Measurements from ENCODE around the gene PRR16. TPM values are rescaled to one million over a fixed set of nuclear protein-coding genes. Genes with fewer than 3 reads are reported as not detected.

Gene PRR16
- total RNA-seq, 4 donors from 2014 or later = 2.9 to 9.1 (median 4.2) TPM

DNA sequence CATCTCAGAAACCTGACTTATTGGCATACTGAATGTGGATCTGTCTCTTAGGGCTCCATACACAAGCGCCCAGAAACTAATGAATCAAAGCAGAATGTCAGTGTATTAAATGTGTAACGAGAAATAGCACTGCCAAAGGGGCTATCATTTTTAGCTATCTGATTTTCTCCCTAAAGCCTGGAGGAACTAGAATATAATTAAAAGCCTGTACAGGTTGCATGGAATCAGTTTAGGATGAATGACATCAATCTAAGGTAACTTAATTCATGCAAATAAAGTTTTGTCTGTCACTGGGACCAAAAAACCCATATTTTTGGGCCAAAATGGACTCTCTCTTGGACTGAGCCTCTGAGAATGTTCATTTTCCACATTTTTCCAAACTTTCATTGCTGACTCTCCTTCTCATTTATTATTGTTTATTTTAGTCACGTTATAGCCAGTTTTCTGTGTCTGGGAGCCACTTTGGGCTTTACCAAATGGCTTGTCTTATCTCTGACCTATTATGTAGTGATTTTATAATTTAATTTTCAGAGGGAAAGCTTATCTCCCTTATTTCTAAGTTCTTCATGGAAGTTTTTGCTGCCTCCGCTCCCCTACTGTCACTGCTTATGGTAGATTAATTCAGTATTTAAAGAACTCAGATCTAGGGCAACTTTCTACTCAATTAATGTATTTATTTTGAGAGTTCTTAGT lies 47.0 kb downstream of the PRR16 start:
- H3K27me3 ChIP-seq = no peaks in the 10 kb centered on the region
- H3K4me3 ChIP-seq = no peak overlapping the region
- 73% methylated on average over 4 of the region's 4 CpGs for WGBS
- intact Hi-C loops (cut with DNase I) = no loop called here
- no peak overlapping the region for H3K27ac ChIP-seq (replicated peaks in 1 of 4)
- H3K4me1 ChIP-seq = no peaks in the 10 kb centered on the region
- no peaks in the 10 kb centered on the region for H3K9me3 ChIP-seq
- no peak for DNase-seq (ENCODE audit: extremely low spot score)
- no peaks in the 10 kb centered on the region for H3K36me3 ChIP-seq
- TF ChIP-seq POLR2AphosphoS5 (IDR thresholded peaks at IDR 0.05) = no peak

DNA sequence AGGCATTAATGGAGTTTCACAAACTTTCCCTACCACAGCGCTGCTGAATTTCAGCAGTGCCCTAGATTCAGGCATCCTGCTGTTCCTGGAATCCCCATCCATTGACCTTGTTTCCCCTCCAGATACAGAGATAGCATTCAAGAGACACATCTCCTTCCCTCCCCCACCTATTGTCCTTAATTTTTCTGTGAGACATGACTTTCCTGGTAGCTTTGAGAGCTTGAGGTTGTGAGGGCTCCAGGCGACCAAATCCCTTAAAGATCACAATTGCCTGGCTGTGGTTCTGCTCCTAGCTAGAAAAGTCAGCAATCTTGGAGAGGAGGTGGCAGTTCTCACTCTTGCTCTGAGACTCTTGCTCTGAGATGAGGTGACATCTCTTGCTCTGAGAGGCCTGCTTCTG lies 48.0 kb downstream of the PRR16 start:
- DNase-seq (ENCODE audit: extremely low spot score) = no peak
- H3K36me3 ChIP-seq = no peaks in the 10 kb centered on the region
- H3K27me3 ChIP-seq = no peaks in the 10 kb centered on the region
- H3K4me1 ChIP-seq = no peaks in the 10 kb centered on the region
- 57% methylated on average over 2 of the region's 2 CpGs for WGBS
- no peak overlapping the region for H3K27ac ChIP-seq (replicated peaks in 1 of 4)
- H3K4me3 ChIP-seq = no peak overlapping the region
- TF ChIP-seq POLR2A (IDR thresholded peaks at IDR 0.05; ENCODE audit: low read depth) (no peak), POLR2AphosphoS5 (IDR thresholded peaks at IDR 0.05) (no peak), EP300 (IDR thresholded peaks at IDR 0.05) (no peak)
- TF ChIP-seq, protein P1, sequence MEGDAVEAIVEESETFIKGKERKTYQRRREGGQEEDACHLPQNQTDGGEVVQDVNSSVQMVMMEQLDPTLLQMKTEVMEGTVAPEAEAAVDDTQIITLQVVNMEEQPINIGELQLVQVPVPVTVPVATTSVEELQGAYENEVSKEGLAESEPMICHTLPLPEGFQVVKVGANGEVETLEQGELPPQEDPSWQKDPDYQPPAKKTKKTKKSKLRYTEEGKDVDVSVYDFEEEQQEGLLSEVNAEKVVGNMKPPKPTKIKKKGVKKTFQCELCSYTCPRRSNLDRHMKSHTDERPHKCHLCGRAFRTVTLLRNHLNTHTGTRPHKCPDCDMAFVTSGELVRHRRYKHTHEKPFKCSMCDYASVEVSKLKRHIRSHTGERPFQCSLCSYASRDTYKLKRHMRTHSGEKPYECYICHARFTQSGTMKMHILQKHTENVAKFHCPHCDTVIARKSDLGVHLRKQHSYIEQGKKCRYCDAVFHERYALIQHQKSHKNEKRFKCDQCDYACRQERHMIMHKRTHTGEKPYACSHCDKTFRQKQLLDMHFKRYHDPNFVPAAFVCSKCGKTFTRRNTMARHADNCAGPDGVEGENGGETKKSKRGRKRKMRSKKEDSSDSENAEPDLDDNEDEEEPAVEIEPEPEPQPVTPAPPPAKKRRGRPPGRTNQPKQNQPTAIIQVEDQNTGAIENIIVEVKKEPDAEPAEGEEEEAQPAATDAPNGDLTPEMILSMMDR (IDR thresholded peaks at IDR 0.05) = no peak
- H3K9me3 ChIP-seq = no peaks in the 10 kb centered on the region
- intact Hi-C loops (cut with DNase I) = no loop called here

DNA sequence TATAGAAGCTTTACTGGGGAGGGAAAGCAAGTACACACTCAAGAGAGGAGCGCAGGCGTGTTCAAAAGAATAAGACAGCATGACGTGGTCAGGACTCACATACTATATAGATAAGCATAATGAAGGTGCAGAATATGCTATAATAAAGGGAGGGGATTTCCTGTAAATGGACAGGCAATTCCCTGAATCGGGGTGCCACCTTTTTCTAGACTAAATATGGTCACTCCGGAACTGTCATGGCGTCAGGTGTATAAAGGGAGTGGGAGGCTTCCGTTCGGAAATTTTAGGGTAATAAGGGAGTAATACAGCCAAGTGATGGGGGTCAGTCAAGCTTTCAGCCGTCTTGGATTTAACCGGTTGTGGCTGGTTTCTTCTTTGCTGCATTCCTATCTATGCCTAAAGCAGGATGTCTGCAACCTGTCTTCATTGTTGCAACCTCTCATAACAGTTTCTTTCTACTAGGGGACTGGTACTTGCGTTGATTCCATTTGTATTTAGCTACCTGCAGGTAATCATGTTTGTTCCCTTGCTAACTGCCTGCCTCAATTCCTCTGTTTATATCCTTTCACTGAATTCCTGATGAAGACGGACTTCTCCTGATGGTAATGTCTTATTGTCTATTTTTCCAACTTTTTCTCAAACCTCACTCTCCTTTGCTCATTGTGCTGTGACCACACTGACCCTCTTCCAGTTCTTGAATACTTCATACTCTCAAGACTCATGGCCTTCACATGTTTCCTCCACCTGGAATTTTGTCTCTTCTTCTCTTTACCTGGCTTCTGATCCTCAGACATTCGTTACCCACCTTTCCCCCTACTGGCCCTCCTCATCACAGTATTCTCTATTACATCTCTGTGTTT lies 48.9 kb downstream of the PRR16 start:
- Histone ChIP-seq H3K27ac (replicated peaks in 1 of 4) (no peak overlapping the region), H3K27me3 (no peaks in the 10 kb centered on the region), H3K9me3 (no peaks in the 10 kb centered on the region), H3K4me1 (peaks cover 0 to 4% (median 0%) of the 10 kb centered on the region in 4 donors), H3K36me3 (no peaks in the 10 kb centered on the region), H3K4me3 (no peak overlapping the region)
- TF ChIP-seq POLR2A (IDR thresholded peaks at IDR 0.05; ENCODE audit: low read depth) (no peak), EP300 (IDR thresholded peaks at IDR 0.05) (no peak), POLR2AphosphoS5 (IDR thresholded peaks at IDR 0.05) (no peak)
- TF ChIP-seq, protein P1 (IDR thresholded peaks at IDR 0.05) = no peak
- 93% methylated on average over 13 of the region's 13 CpGs for WGBS
- DNase-seq (ENCODE audit: extremely low spot score) = no peak
- intact Hi-C loops (cut with DNase I) = no loop called here

DNA sequence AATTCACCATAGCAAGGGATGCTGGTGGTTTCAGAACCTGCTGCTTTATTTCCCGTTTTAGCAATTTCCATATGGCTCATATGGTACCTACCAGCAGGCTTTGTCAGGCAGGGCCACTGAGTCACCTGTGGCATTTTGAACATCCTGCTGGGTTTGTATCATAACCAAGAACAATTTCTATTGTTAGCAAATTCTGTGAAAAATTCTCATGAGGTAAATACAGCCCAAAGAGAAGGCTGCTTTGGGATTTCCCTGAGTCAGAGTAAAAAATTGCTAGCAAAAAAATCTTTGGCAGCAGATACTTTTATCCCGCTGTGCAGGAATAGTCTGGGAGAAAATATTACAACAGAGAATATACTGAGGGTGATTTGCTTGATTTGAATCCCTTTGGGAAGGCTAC lies 52.7 kb downstream of the PRR16 start:
- Histone ChIP-seq H3K9me3 (no peaks in the 10 kb centered on the region), H3K36me3 (no peaks in the 10 kb centered on the region), H3K4me1 (peaks cover 0 to 4% (median 0%) of the 10 kb centered on the region in 4 donors), H3K4me3 (no peak overlapping the region), H3K27ac (replicated peaks in 1 of 4) (no peak overlapping the region), H3K27me3 (no peaks in the 10 kb centered on the region)
- intact Hi-C loops (cut with DNase I) = no loop called here
- 57% methylated on average over 2 of the region's 2 CpGs for WGBS
- TF ChIP-seq EP300 (IDR thresholded peaks at IDR 0.05) (no peak), POLR2A (IDR thresholded peaks at IDR 0.05; ENCODE audit: low read depth) (no peak), POLR2AphosphoS5 (IDR thresholded peaks at IDR 0.05) (no peak)
- TF ChIP-seq, protein P1 (IDR thresholded peaks at IDR 0.05) = no peak
- DNase-seq (ENCODE audit: extremely low spot score) = no peak

DNA sequence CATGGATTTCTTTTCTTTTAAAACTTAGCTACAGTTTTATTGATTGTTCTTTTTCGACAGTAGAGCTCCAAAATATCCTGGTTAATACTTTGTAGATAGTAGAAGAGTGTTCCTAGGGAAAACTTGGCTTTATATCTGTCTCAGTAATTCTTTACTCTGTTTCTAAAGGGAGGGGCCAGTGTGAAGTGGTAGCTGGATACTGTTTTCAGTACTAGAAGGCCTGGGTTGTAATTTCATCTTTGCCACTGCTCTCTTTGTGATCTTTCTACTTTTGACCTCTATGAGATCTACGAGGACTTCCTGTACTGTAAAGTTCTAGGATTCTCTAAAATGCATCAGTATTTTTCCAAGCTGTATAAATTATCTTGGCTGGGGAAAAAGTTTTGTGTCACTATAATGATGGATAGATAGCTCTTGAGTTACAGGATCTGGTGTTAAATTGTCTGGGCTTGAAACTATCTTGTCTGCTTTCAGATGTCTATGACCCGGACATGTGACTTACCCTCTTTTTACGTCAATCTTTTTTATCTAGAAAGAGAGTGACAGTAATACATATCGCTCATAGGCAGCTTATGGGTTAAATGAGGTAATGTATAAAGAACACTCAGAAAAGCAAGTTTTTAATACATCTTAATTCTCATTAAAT lies 53.6 kb downstream of the PRR16 start:
- TF ChIP-seq POLR2A (IDR thresholded peaks at IDR 0.05; ENCODE audit: low read depth) = no peak
- TF ChIP-seq POLR2AphosphoS5 (IDR thresholded peaks at IDR 0.05) = no peak
- TF ChIP-seq, protein P1 (IDR thresholded peaks at IDR 0.05) = no peak
- TF ChIP-seq EP300 (IDR thresholded peaks at IDR 0.05) = no peak
- Histone ChIP-seq H3K4me3 (no peak overlapping the region), H3K27me3 (no peaks in the 10 kb centered on the region), H3K9me3 (no peaks in the 10 kb centered on the region), H3K27ac (replicated peaks in 1 of 4) (no peak overlapping the region), H3K36me3 (no peaks in the 10 kb centered on the region), H3K4me1 (peaks cover 0 to 4% (median 0%) of the 10 kb centered on the region in 4 donors)
- intact Hi-C loops (cut with DNase I) = no loop called here
- DNase-seq (ENCODE audit: extremely low spot score) = no peak
- 76% methylated on average over 5 of the region's 5 CpGs for WGBS

All from esophagus muscularis mucosa (tissue), 4 donors.